K562 (cell line): ENCODE data around the gene BCL2L1. TPM values are rescaled to one million over a fixed set of nuclear protein-coding genes. Genes with fewer than 3 reads are reported as not detected.

Experiments used
- ATAC-seq: fragments of 200-7000 bp; cut with Tn5 transposase; 3 replicates; pipeline ENCODE4 v1.9.1; 2020; ENCODE audit warnings: moderate library complexity
- BruUV-seq: library from RNA; stranded (reverse); fragments of 400-500 nt; replicated peaks from 2 replicates; lab custom pipeline; 2021; lab: Mats Ljungman, UMichigan
- CTCF ChIA-PET: fragments of 300-600 bp; formaldehyde crosslinking; extraction: SDS; loops from one replicate; lab custom pipeline; 2021; ENCODE audit warnings: low intra/inter-chr PET ratio; lab: Yijun Ruan, JAX
- POLR2A ChIA-PET: fragments of 300-600, 350-650 bp; sonication (Branson Sonifier 250); formaldehyde crosslinking; extraction: SDS; loops from one replicate; lab custom pipeline; 2021; ENCODE audit warnings: antibody characterized with exemption, inconsistent platforms; lab: Yijun Ruan, JAX
- DNase-seq, 4 experiments: peaks; one replicate each; pipeline versions ENCODE4 v3.0.0 to v3.0.0-alpha.2; 2011 to 2018; ENCODE audit warnings: low spot score in 3 of 4, mixed read lengths in 3 of 4; ENCODE audit errors: extremely low read depth in 1 of 4
- FAIRE-seq: peaks from 2 replicates; lab custom pipeline; 2011; peaks lifted over from hg19 to GRCh38; lab: Jason Lieb, UNC
- H2AFZ ChIP-seq: 2 replicates; pipeline ENCODE4 v1.6.0; 2011; ENCODE audit warnings: low read depth, low read length, control low read depth, inconsistent platforms
- H3K27ac ChIP-seq: fragments of 200-600 bp; 3 replicates; pipeline ENCODE4 v1.8.0; 2011; ENCODE audit warnings: low read depth, mild to moderate bottlenecking, control low read depth, inconsistent platforms, low read length, moderate library complexity, mixed read lengths; ENCODE audit errors: extremely low read depth
- H3K27me3 ChIP-seq, 2 experiments: fragments of 300-600 bp in 1 of 2; 2 replicates in 1 of 2; 3 replicates in 1 of 2; pipeline versions ENCODE4 v1.6.0 to v1.8.0; 2011; ENCODE audit warnings: inconsistent platforms in 2 of 2, low read length in 2 of 2, mild to moderate bottlenecking in 1 of 2, mixed read lengths in 1 of 2, moderate library complexity in 1 of 2; ENCODE audit not compliant: control insufficient read depth in 2 of 2, insufficient read depth in 2 of 2
- H3K36me3 ChIP-seq: fragments of 300-600 bp; 3 replicates; pipeline ENCODE4 v1.8.0; 2011; ENCODE audit warnings: mild to moderate bottlenecking, low read length, inconsistent platforms; ENCODE audit not compliant: control insufficient read depth, insufficient read depth
- H3K4me1 ChIP-seq, 2 experiments: fragments of 200-600 bp in 1 of 2; replicated peaks in 1 of 2; 2 replicates in 1 of 2; 3 replicates in 1 of 2; pipeline versions ENCODE4 v1.5.1 to v1.8.0; 2011; ENCODE audit warnings: inconsistent platforms in 2 of 2, low read length in 2 of 2, mild to moderate bottlenecking in 1 of 2, mixed read lengths in 1 of 2, moderate library complexity in 1 of 2; ENCODE audit not compliant: control insufficient read depth in 2 of 2, insufficient read depth in 2 of 2
- H3K4me2 ChIP-seq: 2 replicates; pipeline ENCODE4 v1.6.1; 2011; ENCODE audit warnings: low read length, control low read depth, inconsistent platforms, mixed read lengths; ENCODE audit not compliant: insufficient read depth
- H3K4me3 ChIP-seq: fragments of 200-600 bp; sonication (generic), shearing (Covaris generic); 2 replicates; pipeline ENCODE4 v1.5.1; 2016; ENCODE audit warnings: control low read depth, inconsistent platforms
- H3K79me2 ChIP-seq: fragments of 200-600 bp; 3 replicates; pipeline ENCODE4 v1.8.0; 2011; ENCODE audit warnings: low read length, inconsistent platforms; ENCODE audit not compliant: control insufficient read depth, insufficient read depth
- H3K9ac ChIP-seq, 2 experiments: 2 replicates each; pipeline versions ENCODE4 v1.6.0 to v1.6.1; 2011; ENCODE audit warnings: low read depth in 2 of 2, low read length in 2 of 2, control low read depth in 1 of 2, inconsistent platforms in 1 of 2, mild to moderate bottlenecking in 1 of 2, mixed read lengths in 1 of 2; ENCODE audit not compliant: insufficient read depth in 1 of 2
- H3K9me1 ChIP-seq: one replicate; pipeline ENCODE4 v1.6.0; 2011; ENCODE audit warnings: inconsistent platforms, mild to moderate bottlenecking, low read length, moderate library complexity; ENCODE audit not compliant: control insufficient read depth, insufficient read depth
- H3K9me3 ChIP-seq: replicated peaks from 2 replicates; pipeline ENCODE4 v1.5.1; 2011; ENCODE audit warnings: low read depth, low read length, inconsistent platforms; ENCODE audit not compliant: control insufficient read depth, insufficient read depth
- H4K20me1 ChIP-seq: replicated peaks from 2 replicates; pipeline ENCODE4 v1.6.1; 2011; ENCODE audit warnings: low read length, inconsistent platforms, mixed read lengths; ENCODE audit not compliant: control insufficient read depth, insufficient read depth
- BRD9 ChIP-seq: fragments of 450-650 bp; IDR thresholded peaks from 2 replicates; pipeline ENCODE4 v1.6.1; 2018; ENCODE audit warnings: low read depth; ENCODE audit not compliant: partially characterized antibody
- CBFA2T3 ChIP-seq: fragments of 450-650 bp; IDR thresholded peaks from 2 replicates; pipeline ENCODE4 v1.6.1; 2017
- NFE2L1 ChIP-seq: fragments of 450-650 bp; IDR thresholded peaks from 2 replicates; pipeline ENCODE4 v1.6.1; 2016; ENCODE audit warnings: missing genetic modification characterization, low read depth, mild to moderate bottlenecking, missing compliant biosample characterization, moderate library complexity, borderline replicate concordance
- RFX7 ChIP-seq: fragments of 250-450 bp; sonication (Bioruptor Pico); IDR thresholded peaks from 2 replicates; pipeline ENCODE4 v1.5.1; 2021; ENCODE audit warnings: mild to moderate bottlenecking
- ZSCAN29 ChIP-seq: fragments of 450-650 bp; IDR thresholded peaks from 2 replicates; pipeline ENCODE4 v1.6.1; 2017
- WGBS: fragments of 100-300 bp; shearing (Covaris generic); methylation state at CpG from one replicate; pipeline ENCODE4 v1.1.6; 2016; ENCODE audit warnings: low coverage, mixed read lengths; ENCODE audit not compliant: insufficient coverage; ENCODE audit errors: missing lambda C conversion rate; 5-methylcytosine and 5-hydroxymethylcytosine counted together
- in situ Hi-C: fragments of 300-500 bp; cut with MboI; formaldehyde crosslinking; loops from 4 replicates; pipeline ENCODE4 v1.15.0; 2018; ENCODE audit warnings: inconsistent platforms, mixed read lengths
- intact Hi-C: fragments of 100-400 bp; cut with micrococcal nuclease; formaldehyde crosslinking; loops from 2 replicates; pipeline ENCODE4 v1.14.2; 2022
- polyA plus RNA-seq, 8 experiments: library from polyadenylated mRNA; depleted of rRNA in 4 of 8; stranded (reverse) in 5 of 8; unstranded in 3 of 8; fragments of >200 nt; fragmentation: Nextera tagmentation in 2 of 8; fragmentation: Illumina TruSeq in 1 of 8; extraction: Ambion mirVana in 2 of 8; extraction: Trizol in 1 of 8; gene quantifications; 2 replicates each; pipeline versions ENCODE4 v1.2.1 to v1.2.3, GENCODE V29; 2011 to 2014; ENCODE audit warnings: inconsistent platforms in 1 of 8, missing spikeins in 1 of 8
- total RNA-seq, 7 experiments: library from RNA; depleted of rRNA in 6 of 7; stranded (reverse); fragments of >200 nt in 6 of 7; fragmentation: Illumina TruSeq in 2 of 7; extraction: Trizol in 2 of 7; gene quantifications; 2 replicates each; pipeline versions ENCODE4 v1.2.1 to v1.2.3, GENCODE V29; 2011 to 2021; ENCODE audit warnings: low replicate concordance in 1 of 7
- TF ChIP-seq, protein P1 (sequence below), 2 experiments: IDR thresholded peaks; 2 replicates each; pipeline ENCODE4 v1.6.1; 2012; ENCODE audit warnings: improper control_type of control experiment in 2 of 2, low read depth in 2 of 2, low read length in 2 of 2, borderline replicate concordance in 1 of 2
- TF ChIP-seq, protein P2 (sequence below): sonication (generic); formaldehyde crosslinking; IDR thresholded peaks from 2 replicates; pipeline ENCODE4 v1.8.0; 2022; ENCODE audit warnings: mild to moderate bottlenecking, missing genetic modification reagents
- TF ChIP-seq, protein P3 (sequence below): sonication (generic); formaldehyde crosslinking; IDR thresholded peaks from 2 replicates; pipeline ENCODE4 v1.8.0; 2022; ENCODE audit warnings: missing genetic modification reagents, mild to moderate bottlenecking, borderline replicate concordance
- TF ChIP-seq, protein P4 (sequence below): fragments of 250-450 bp; sonication (Bioruptor Pico); IDR thresholded peaks from 2 replicates; pipeline ENCODE4 v1.9.0; 2021; ENCODE audit warnings: mild to moderate bottlenecking, inconsistent platforms

BCL2L1 gene
- total and polyA plus RNA-seq, 9 of the 15 experiments (the other 6 are each of a cell fraction or from before 2014, with no cell fraction given) = 3.3 to 182 (median 120) TPM

DNA sequence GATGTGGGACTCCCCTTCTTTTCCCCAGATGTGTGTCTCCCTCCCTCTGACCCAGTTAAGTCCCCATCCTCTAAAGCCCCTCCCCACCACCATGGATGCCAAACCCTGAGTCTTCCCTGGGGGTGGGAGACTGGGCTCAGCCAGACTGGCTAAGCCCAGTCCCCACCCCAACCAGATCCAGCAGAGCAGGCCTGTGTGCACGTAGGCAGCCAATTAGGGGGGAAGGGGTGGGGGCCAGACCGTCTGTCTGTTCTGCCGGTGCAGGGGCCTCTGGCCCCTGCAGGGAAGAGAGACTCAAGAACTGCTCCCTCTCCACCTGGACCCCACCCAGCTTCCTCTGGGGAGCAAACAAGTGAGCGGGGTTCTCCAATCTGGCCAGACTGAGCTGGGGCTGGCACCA lies 84.4 kb downstream of the BCL2L1 start:
- peak in 1 of 4 experiments; percentile 2 for DNase-seq
- no peak for ATAC-seq
- no TSS peak for BruUV-seq
- TF ChIP-seq CBFA2T3 (no peak), RFX7 (CRISPR knock-in tag) (no peak), BRD9 (no peak), NFE2L1 (no peak), ZSCAN29 (no peak)
- TF ChIP-seq, protein P1, sequence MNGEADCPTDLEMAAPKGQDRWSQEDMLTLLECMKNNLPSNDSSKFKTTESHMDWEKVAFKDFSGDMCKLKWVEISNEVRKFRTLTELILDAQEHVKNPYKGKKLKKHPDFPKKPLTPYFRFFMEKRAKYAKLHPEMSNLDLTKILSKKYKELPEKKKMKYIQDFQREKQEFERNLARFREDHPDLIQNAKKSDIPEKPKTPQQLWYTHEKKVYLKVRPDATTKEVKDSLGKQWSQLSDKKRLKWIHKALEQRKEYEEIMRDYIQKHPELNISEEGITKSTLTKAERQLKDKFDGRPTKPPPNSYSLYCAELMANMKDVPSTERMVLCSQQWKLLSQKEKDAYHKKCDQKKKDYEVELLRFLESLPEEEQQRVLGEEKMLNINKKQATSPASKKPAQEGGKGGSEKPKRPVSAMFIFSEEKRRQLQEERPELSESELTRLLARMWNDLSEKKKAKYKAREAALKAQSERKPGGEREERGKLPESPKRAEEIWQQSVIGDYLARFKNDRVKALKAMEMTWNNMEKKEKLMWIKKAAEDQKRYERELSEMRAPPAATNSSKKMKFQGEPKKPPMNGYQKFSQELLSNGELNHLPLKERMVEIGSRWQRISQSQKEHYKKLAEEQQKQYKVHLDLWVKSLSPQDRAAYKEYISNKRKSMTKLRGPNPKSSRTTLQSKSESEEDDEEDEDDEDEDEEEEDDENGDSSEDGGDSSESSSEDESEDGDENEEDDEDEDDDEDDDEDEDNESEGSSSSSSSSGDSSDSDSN (IDR thresholded peaks at IDR 0.05; ENCODE audit: borderline replicate concordance in 1 of 2, low read depth in 2 of 2, low read length in 2 of 2) = no peak
- TF ChIP-seq, protein P2, sequence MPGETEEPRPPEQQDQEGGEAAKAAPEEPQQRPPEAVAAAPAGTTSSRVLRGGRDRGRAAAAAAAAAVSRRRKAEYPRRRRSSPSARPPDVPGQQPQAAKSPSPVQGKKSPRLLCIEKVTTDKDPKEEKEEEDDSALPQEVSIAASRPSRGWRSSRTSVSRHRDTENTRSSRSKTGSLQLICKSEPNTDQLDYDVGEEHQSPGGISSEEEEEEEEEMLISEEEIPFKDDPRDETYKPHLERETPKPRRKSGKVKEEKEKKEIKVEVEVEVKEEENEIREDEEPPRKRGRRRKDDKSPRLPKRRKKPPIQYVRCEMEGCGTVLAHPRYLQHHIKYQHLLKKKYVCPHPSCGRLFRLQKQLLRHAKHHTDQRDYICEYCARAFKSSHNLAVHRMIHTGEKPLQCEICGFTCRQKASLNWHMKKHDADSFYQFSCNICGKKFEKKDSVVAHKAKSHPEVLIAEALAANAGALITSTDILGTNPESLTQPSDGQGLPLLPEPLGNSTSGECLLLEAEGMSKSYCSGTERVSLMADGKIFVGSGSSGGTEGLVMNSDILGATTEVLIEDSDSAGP = no peak
- TF ChIP-seq, protein P3, sequence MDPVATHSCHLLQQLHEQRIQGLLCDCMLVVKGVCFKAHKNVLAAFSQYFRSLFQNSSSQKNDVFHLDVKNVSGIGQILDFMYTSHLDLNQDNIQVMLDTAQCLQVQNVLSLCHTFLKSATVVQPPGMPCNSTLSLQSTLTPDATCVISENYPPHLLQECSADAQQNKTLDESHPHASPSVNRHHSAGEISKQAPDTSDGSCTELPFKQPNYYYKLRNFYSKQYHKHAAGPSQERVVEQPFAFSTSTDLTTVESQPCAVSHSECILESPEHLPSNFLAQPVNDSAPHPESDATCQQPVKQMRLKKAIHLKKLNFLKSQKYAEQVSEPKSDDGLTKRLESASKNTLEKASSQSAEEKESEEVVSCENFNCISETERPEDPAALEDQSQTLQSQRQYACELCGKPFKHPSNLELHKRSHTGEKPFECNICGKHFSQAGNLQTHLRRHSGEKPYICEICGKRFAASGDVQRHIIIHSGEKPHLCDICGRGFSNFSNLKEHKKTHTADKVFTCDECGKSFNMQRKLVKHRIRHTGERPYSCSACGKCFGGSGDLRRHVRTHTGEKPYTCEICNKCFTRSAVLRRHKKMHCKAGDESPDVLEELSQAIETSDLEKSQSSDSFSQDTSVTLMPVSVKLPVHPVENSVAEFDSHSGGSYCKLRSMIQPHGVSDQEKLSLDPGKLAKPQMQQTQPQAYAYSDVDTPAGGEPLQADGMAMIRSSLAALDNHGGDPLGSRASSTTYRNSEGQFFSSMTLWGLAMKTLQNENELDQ (CRISPR knock-in tag) = no peak
- TF ChIP-seq, protein P4, sequence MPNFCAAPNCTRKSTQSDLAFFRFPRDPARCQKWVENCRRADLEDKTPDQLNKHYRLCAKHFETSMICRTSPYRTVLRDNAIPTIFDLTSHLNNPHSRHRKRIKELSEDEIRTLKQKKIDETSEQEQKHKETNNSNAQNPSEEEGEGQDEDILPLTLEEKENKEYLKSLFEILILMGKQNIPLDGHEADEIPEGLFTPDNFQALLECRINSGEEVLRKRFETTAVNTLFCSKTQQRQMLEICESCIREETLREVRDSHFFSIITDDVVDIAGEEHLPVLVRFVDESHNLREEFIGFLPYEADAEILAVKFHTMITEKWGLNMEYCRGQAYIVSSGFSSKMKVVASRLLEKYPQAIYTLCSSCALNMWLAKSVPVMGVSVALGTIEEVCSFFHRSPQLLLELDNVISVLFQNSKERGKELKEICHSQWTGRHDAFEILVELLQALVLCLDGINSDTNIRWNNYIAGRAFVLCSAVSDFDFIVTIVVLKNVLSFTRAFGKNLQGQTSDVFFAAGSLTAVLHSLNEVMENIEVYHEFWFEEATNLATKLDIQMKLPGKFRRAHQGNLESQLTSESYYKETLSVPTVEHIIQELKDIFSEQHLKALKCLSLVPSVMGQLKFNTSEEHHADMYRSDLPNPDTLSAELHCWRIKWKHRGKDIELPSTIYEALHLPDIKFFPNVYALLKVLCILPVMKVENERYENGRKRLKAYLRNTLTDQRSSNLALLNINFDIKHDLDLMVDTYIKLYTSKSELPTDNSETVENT (CRISPR knock-in tag) = no peak

More for the DNA sequence above, 84.4 kb downstream of the BCL2L1 start:
- H2AFZ ChIP-seq = no peak overlapping the region
- H4K20me1 ChIP-seq = no peaks in the 10 kb centered on the region
- H3K79me2 ChIP-seq = no peaks in the 10 kb centered on the region
- POLR2A ChIA-PET = no interaction called here
- no peaks in the 10 kb centered on the region for H3K9me3 ChIP-seq
- peaks cover 5 to 15% of the 10 kb centered on the region in 2 experiments; a peak in 4 of 5 replicates for H3K4me1 ChIP-seq
- H3K4me3 ChIP-seq = no peak overlapping the region
- H3K9ac ChIP-seq = 0 out of 4 replicates have a peak overlapping the region, but pooled peaks of 1 of the 2 experiments have one; percentile 2
- CTCF ChIA-PET = no interaction called here
- in situ Hi-C loops = no loop called here
- no peak overlapping the region for H3K4me2 ChIP-seq
- H3K36me3 ChIP-seq = no peaks in the 10 kb centered on the region
- no peak for FAIRE-seq
- WGBS = 53% methylated on average over 4 of the region's 4 CpGs
- no peaks in the 10 kb centered on the region for H3K9me1 ChIP-seq
- intact Hi-C loops = loop anchor here (10.0 kb wide), 1 partner anchor 156 kb away; no protein-coding TSS in a partner anchor
- no peaks in the 10 kb centered on the region for H3K27me3 ChIP-seq
- H3K27ac ChIP-seq = no peak overlapping the region
